DND-41 (cell line): ENCODE data around the gene SLC15A4.

ENCODE experiments used
- EZH2 ChIP-seq: IDR thresholded peaks from 3 replicates; pipeline ENCODE4 v1.6.1; 2012; ENCODE audit warnings: borderline replicate concordance, low read depth, mild to moderate bottlenecking, moderate library complexity, low read length, inconsistent platforms; ENCODE audit not compliant: severe bottlenecking
- TF ChIP-seq, protein P1 (sequence below): IDR thresholded peaks from 2 replicates; pipeline ENCODE4 v1.5.1; 2012; ENCODE audit warnings: borderline replicate concordance, low read length, moderate library complexity, mild to moderate bottlenecking; ENCODE audit not compliant: poor library complexity, severe bottlenecking; ENCODE audit errors: extremely low read depth

DNA sequence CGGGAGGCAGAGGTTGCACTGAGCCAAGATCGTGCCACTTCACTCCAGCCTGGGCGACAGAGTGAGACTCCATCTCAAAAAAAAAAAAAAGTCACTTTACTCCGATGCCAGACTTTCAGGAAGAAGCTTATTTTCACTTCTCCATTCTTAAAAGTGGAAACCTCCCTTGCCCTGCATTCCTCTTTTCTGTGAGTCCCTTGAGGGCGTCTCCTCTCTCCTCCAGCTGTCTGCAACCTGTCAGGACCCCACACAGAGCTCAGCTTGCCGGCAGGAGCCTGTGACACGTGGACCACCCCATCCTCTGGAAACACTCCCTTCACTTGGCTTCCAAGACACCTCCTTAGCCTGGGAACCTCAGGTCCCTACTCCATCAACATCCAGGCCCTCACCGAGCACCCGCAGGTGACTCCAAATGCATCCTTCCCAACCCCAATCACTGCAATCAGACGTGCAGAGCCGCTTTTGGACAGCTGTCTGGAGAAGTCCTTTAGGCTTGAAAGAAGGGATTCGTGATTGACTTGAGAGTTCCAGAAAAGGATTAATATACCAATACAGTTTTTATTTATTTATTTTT, 34.3 kb downstream of the SLC15A4 start:
- TF ChIP-seq, protein P1, sequence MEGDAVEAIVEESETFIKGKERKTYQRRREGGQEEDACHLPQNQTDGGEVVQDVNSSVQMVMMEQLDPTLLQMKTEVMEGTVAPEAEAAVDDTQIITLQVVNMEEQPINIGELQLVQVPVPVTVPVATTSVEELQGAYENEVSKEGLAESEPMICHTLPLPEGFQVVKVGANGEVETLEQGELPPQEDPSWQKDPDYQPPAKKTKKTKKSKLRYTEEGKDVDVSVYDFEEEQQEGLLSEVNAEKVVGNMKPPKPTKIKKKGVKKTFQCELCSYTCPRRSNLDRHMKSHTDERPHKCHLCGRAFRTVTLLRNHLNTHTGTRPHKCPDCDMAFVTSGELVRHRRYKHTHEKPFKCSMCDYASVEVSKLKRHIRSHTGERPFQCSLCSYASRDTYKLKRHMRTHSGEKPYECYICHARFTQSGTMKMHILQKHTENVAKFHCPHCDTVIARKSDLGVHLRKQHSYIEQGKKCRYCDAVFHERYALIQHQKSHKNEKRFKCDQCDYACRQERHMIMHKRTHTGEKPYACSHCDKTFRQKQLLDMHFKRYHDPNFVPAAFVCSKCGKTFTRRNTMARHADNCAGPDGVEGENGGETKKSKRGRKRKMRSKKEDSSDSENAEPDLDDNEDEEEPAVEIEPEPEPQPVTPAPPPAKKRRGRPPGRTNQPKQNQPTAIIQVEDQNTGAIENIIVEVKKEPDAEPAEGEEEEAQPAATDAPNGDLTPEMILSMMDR: no peak
- no peak for TF ChIP-seq EZH2
